T-helper 1 cell treated with Interleukin-12 subunit alpha and Interleukin-12 subunit beta and Interleukin-4 antibody, amounts not matched to agents 30 ng/mL and 1 ng/mL, for 36 hours (primary cell): ENCODE data around the gene MUC2. TPM values are rescaled to one million over a fixed set of nuclear protein-coding genes. Genes with fewer than 3 reads are reported as not detected.

Experiments
- intact Hi-C: fragments of 100-400 bp; cut with micrococcal nuclease; formaldehyde crosslinking; loops from one replicate; pipeline ENCODE4 v1.15.1; 2024
- total RNA-seq: library from RNA; stranded (reverse); gene quantifications from 2 replicates; pipeline ENCODE4 v1.2.3, GENCODE V29; 2022

MUC2 gene
- total RNA-seq, 1 donor from 2014 or later = not detected

- intact Hi-C loops = no loop called here
Measured at GRCh38 chr11:1036303-1036923, 38.3 kb upstream of the MUC2 start, which contains the start of gene MUC6. Gene MUC6, minus strand, starts transcription at chr11:1036718. Its CDS starts 63 bp downstream, at chr11:1036655.

- intact Hi-C loops = no loop called here
Measured at GRCh38 chr11:1036931-1037330, 37.7 kb upstream of the MUC2 start.

DNA sequence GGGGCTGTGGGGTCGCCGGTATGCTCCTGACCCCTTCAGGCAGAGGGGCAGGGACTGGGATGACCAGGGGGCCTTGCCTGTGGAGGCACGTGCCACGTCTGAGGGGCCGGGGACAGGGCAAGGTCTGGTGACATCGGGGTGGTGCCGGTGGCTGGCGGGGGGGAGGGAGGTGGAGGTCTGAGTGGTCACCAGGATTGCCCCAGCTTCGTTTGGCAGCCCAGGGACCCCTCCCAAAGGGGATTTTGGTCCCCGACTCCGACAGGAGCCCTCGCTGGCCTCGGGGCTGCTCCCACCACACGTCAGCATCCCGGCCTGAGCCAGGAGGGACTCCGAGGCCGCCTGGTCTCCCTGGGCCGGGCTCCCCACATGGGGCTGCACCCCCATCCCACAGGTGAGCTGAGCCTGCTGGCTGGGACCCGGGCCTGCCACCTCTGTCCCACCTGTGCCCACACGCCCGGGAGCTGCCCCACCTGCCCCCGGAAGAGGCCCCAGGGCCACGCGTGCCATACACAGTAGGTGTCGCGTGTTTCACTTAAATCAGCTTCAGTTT is 37.1 kb upstream of the MUC2 start:
- intact Hi-C loops = no loop called here

- intact Hi-C loops = no loop called here
Measured at GRCh38 chr11:1038361-1038760, 36.3 kb upstream of the MUC2 start.

- intact Hi-C loops = no loop called here
Measured at GRCh38 chr11:1038921-1039320, 35.8 kb upstream of the MUC2 start.

DNA sequence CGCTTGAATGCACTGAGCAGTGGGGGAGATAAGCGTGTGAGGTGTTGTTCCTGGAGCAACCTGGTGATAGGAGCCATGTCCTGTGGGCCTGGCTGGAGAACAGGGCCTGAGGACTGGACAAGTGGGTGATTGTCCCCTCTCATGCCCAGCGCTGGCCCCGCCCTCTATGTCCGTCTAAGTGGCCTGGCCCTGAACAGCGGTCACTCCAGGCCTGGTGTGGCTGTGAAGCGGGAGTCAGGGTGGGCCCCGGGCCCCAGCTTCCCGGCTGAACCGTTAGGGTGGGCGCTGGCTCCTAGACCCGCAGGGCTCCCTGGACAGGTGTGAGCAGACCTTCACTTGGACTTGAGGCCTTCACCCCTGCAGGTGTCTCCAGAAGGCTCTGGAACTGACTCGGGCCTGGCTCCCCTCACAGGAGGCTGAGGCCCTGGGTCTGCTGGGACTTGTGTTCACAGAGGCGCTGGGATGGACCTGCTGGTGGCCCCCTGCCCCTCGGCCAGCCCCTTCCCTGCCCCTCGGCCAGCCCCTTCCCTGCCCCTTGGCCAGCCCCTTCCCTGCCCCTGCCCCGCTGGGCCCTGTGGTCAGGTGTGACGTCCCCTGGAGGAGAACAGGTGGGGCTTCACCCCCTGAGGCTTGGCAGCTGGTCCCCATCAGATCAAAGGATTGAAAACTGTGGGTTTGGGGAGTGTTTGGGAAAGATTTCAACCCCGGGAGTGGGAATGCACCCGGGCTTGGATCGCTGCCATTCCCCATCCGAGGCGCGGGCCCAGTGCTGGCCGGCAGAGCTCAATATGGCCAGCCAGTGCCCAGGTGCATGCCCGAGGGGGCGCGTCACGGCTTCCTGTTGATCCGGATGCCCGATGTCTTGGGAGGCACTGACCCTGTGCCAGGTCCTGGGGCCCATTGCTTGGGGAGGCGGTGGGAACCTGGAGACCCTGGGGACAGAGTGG is 34.9 kb upstream of the MUC2 start:
- intact Hi-C loops = no loop called here

- intact Hi-C loops = no loop called here
Measured at GRCh38 chr11:1040428-1041148, 34.1 kb upstream of the MUC2 start.

GRCh38 chr11:1041149-1041467 is 33.6 kb upstream of the MUC2 start:
- intact Hi-C loops = no loop called here

- intact Hi-C loops = no loop called here
Measured at GRCh38 chr11:1041471-1041870, 33.2 kb upstream of the MUC2 start.

- intact Hi-C loops = no loop called here
Measured at GRCh38 chr11:1041936-1042608, 32.6 kb upstream of the MUC2 start.

DNA sequence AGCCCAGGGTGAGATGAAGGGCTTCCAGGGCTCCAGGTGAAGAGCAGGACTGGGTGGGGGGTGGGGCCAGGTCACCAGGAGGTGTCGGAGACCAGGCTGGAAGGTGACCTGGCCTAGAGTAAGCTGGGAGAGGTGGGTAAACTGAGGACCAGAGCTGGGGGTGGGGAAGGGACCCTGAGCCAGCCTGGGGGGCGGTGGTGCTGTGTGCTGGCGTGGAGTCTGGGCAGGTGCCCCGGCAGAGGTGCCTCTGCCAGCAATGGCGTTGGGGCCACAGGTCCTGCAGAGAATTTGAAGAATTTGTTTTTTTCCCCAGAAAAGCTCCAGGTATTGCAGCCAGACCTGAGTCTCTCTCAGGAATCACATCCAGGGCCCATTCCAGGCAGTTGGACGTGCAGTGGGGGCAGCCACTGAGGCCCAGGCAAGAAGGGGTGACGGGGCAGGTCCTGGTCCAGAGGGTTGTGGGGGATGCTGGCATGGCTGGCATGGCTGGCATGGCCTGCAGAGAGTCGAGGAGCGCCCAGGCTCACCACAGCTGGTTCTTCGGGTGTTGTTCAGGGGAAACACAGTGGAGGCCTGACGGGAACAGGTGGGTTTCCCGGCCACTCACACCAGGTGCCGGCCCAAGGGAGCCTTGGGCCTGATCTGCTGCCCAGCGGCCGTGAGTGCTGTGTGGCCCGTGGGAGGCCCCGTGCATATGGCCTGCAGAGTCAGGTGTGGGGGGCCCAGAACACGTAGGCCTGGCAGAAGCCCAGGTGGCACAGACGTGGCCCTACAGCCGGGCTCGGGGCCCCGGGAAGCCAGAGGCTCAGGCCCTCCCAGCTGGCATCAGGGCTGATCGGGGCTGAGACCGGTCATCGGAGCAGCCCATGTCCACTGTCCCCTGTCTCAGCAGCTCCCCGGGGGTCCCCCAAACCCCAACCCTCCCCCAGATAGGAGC is 31.8 kb upstream of the MUC2 start:
- intact Hi-C loops = no loop called here

GRCh38 chr11:1043563-1044096 is 31.0 kb upstream of the MUC2 start:
- intact Hi-C loops = no loop called here

DNA sequence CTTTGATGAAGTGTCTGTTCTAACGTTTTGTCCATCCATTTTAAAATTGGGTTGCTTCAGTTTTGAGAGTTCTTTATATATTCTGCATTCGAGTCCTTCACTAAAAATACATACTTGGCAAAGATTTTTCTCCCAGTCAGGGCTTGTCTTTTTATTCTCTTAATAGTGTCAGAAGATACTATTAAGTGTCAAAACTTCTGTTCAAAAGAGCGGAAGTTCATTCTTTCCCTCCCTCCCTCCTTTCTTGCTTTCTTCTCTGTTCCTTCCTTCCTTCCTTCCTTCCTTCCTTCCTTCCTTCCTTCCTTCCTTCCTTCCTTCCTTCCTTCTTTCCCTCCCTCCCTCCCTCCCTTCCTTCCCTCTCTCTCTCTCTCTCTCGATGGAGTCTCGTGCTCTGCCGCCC is 30.5 kb upstream of the MUC2 start:
- intact Hi-C loops = no loop called here

DNA sequence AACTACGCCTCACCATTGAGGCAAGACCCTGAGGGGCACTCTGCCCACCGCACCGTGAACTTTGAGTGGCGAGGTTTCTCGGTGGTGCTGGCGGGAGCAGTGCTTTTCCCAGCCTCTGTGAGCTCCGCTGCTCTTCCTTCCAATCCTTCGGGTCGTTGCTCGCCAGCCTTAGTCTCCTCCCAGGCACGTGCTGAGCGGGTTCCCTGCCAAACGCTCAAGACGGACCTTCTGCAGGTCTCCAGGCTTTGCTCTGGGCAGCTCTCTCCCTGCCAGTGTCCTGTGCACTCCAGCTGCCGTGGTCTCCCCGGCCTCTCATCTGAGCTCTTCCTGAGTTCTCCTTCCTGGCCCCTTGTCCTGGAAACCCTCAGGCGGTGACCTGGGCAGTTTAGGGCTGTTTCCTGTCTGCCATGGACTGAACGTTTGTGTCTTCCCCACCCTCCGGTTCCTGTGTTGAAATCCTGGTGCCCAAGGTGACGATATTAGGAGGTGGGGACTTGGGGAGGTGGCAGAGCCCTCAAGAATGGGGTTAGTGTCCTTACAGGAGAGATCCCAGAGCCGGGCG is 27.0 kb upstream of the MUC2 start:
- intact Hi-C loops = no loop called here

- intact Hi-C loops = no loop called here
Measured at GRCh38 chr11:1048375-1049070, 26.2 kb upstream of the MUC2 start.

GRCh38 chr11:1049071-1049405 is 25.6 kb upstream of the MUC2 start:
- intact Hi-C loops = no loop called here

- intact Hi-C loops = no loop called here
Measured at GRCh38 chr11:1049431-1049891, 25.2 kb upstream of the MUC2 start.

DNA sequence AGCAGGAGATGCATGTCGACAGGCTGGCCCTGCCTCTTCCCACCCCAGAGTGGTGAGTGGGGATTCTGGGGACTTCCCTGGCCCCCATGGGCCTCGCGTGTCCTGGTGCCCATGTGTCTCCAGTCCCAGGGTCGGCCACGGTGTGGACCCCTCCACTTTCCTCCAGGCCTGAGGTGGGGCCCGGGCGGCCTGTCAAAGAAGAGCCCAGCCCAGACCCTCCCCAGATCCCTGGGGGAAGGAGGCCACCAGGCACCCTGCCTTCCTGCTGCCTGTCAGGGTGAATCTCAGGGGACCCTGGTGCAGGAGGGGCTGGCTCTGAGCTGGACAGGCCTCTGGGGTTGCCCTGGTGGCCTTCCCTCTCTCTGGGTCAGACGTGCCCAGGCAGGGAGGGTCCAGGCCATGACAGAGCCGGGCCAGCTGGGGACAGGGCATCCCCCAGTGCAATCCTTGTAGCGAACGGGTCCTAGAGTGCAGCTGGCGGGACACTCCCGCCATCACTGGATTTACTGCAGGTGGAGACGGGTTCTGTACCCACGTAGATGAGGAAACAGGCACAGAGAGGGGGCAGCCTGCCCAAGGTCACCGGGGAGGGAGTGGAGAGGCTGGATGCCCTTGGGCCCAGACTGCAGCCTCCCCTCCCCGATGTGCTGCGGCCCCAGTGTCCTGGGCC is 24.6 kb upstream of the MUC2 start:
- intact Hi-C loops = no loop called here
